Testis (tissue), 2 donors: ENCODE results near the gene BMPR1B.

Source experiments
- CTCF ChIP-seq, 3 experiments: fragments of 450-650 bp in 2 of 3; fragments of 200-600 bp in 1 of 3; sonication (generic) in 1 of 3; IDR thresholded peaks; one replicate each; pipeline ENCODE4 v1.5.1; 2016 to 2019; ENCODE audit warnings: antibody characterized with exemption in 3 of 3, mild to moderate bottlenecking in 2 of 3, moderate library complexity in 1 of 3
- POLR2A ChIP-seq: fragments of 450-650 bp; IDR thresholded peaks from one replicate; pipeline ENCODE4 v1.6.1; 2017; ENCODE audit warnings: antibody characterized with exemption, mild to moderate bottlenecking, moderate library complexity

GRCh38 chr4:95190751-95191436 is 433.1 kb downstream of the BMPR1B start:
- TF ChIP-seq CTCF (IDR thresholded peaks at IDR 0.05) (no peak), POLR2A (no peak)
